Keratinocyte (primary cell): ENCODE results near the gene CLCA1.

Experiments used
- CTCF ChIP-seq, 3 experiments: IDR thresholded peaks in 1 of 3; conservative IDR thresholded peaks in 1 of 3; optimal IDR thresholded peaks in 1 of 3; 2 replicates in 2 of 3; 3 replicates in 1 of 3; pipeline versions ENCODE3 to v1.5.1; 2011; ENCODE audit warnings: low read length in 3 of 3, mild to moderate bottlenecking in 3 of 3, moderate library complexity in 2 of 3, control low read depth in 1 of 3, inconsistent platforms in 1 of 3; ENCODE audit not compliant: insufficient read depth in 2 of 3; ENCODE audit errors: extremely low read depth in 1 of 3
- EZH2 ChIP-seq: IDR thresholded peaks from one replicate; pipeline ENCODE4 v1.6.1; 2012; ENCODE audit warnings: inconsistent platforms, mild to moderate bottlenecking, low read length, moderate library complexity

GRCh38 chr1:86515597-86515996 is 46.9 kb downstream of the CLCA1 start:
- TF ChIP-seq CTCF (optimal IDR thresholded peaks at IDR 0.05 in 1 of 3, IDR thresholded peaks at IDR 0.05 in 1 of 3, conservative IDR thresholded peaks at IDR 0.05 in 1 of 3; ENCODE audit: extremely low read depth in 1 of 3, insufficient read depth in 2 of 3, low read length in 3 of 3): peak; percentile 57 to 84 (median 60)
- TF ChIP-seq EZH2: no peak
